ELF-1 (cell line): Measurements from ENCODE around the gene SYT6.
"Not testable (repeated sequence)": the region's sequence is repeated elsewhere in the genome, so short reads cannot be mapped to it uniquely, and the experiment has no call there.

Experiments used
- DNase-seq: peaks from one replicate; pipeline ENCODE4 v3.0.0-alpha.2; 2016; ENCODE audit warnings: low read depth, low spot score

Gene SYT6

DNA sequence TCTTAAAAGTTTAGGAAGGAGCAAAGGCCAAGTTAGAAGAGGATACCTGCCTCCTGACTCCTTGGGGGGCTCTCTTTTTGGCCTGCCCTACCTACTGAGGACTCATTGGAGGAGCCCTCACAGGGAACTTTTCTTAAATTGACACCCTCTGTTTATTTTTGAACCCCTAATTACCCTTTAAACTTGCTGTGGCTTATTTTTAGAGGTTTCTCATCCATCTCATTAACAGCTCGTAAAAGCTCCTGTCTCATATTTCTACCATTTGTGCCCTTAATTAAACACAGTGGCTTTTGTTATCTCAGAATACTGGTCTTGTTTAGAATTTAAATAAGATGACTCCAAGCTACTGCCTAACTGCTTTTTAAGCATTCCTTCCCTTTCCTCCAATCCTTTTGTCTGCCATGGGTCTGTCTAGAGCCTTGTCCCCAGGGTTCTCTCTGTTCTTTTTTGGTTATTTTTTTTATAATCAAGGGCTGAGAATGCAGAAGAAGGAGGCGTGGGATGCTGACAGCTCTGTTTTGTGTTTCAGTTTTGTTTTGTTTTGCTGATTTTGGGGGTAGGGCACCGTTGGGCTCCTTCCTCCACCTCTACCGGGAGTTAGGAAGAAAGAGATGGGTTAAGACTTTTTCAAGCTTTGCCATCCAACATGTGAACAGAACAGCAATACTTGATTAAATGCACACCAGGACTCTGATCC lies 78.0 kb downstream of the SYT6 start:
- peak; percentile 57 for DNase-seq

DNA sequence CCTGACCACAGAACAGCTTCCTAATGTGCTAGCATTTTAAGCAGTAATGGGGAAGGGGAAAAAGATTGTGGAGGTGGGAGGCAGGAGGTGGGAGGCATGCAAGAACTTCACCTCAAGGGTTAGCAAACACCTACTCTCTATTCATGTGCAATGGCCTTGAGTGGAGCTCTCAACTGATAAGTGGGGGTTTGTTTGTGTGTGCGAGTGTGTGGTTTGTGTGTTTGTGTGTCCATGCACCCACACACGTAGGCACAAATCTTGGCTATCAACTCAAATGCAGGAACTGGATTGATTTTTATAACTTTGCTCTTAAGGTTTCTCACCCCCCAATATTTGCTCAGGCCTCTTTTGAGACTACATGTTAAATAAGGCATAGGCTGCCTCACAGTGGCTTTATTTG lies 78.6 kb downstream of the SYT6 start:
- no peak for DNase-seq

DNA sequence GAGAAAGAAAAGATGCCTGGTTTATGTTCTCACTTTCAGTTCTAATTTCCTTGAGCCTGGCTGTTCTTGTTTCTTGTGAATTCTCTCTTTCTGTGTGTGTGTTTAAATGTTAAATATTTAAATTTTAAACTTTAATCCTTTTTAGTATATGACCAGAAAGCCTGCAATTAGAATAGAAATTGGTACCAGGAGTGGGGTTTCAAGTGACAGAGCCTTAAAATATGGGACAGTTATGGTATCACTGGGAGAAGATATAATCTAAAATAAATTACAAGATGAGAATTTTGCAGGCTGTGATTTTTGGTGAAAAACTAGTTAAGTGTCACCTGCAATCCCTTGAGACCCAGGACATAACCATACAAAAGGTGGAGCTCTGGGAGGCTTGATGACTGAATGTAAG lies 81.4 kb downstream of the SYT6 start:
- no peak for DNase-seq

DNA sequence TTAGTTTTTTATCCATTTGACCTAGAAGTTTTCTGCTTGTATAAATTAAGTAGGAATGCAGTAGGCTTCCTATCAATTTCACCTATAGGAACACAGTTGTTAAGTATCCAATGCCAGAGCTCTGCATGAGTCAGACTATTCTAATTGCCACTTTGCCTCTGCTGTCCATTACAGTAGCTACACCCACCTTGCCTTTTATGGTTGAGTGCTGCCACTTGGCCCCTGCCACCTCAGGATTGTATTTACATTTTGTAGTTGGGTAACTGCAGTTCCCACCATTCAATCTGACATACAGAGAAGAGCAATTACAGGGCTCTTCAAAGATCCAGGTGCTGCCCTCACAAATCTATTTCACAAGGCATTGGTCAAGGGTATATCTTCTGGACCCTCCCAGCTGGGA lies 83.9 kb downstream of the SYT6 start:
- DNase-seq = not testable (repeated sequence)

DNA sequence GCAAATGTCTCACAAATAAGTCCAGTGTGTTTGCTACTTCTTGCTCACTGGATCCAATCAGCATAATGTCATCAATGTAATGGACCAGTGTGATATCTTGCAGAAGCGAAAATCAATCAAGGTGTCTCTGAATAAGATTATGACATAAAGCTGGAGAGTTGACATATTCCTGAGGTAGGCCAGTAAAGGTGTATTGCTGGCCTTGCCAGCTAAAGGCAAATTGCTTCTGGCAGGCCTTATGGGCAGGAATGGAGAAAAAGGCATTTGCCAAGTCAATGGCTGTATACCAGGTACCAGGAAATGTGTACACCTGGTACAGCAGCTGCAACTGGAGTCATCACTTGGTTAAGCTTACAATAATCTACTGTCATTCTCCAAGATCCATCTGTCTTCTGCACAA lies 85.0 kb downstream of the SYT6 start:
- not testable (repeated sequence) for DNase-seq

DNA sequence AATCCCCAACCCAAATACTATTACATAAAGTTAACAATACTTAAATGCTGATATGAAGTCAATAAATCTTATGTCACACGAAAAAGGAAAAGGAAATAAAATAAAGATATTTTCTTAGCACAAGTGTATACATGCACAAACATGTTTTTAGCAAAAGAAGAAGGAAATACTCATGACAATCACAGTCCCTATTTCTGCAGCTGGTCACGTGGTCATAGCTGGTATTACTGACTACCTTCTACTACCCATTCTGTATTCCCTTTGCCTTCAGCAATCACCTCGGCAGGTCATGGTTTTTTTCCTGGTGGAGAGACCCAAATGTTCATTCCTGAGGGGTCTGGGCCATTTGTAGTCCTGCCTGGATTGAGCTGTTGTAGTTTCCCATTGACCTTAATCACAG lies 88.0 kb downstream of the SYT6 start:
- DNase-seq = not testable (repeated sequence)

DNA sequence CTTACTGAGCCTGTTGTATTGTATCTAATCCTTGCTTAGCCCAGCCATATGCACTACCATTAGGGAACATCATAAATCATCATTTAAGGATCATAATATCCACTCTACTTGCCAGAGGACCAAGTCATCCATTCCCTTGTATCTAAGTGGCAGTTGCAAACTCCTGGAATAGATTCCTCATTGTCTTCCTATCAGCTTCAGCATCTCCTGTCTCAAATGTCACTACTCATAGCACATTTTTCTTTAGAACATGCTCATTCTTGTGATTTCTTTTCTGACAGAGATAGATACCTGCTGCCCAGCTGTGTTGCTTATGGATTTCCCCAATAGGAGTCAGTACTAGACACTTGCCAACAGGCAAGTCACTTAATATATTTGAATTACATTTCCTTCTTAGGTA lies 90.1 kb downstream of the SYT6 start:
- DNase-seq = no peak

DNA sequence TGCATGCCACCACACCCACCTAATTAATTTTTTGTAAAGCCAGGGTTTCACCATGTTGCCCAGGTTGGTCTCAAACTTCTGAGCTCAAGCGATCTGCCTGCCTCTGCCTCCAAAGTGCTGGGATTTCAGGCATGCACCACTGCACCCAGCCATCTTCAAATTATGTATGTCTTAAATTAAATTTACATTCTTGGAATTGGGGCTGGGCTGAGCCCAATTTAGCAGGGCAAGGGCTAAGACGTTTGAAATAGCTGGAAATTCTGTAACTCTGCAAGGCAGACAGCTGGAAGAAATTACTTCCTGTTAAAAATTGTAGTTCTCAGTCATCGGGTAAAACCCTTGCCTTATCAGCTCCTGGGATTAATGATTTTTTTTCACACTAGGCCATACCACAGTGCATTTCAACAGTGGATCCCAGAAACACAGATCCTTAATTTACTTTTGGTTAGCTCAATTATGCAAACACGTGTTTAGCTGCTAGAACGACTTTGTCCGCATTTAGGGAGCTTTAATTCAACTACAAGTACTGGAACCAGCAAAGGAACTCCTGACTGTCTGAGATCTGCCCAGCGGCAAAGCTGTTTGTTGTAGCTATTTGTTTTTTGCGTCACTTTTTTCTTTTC lies 91.1 kb downstream of the SYT6 start:
- no peak for DNase-seq

DNA sequence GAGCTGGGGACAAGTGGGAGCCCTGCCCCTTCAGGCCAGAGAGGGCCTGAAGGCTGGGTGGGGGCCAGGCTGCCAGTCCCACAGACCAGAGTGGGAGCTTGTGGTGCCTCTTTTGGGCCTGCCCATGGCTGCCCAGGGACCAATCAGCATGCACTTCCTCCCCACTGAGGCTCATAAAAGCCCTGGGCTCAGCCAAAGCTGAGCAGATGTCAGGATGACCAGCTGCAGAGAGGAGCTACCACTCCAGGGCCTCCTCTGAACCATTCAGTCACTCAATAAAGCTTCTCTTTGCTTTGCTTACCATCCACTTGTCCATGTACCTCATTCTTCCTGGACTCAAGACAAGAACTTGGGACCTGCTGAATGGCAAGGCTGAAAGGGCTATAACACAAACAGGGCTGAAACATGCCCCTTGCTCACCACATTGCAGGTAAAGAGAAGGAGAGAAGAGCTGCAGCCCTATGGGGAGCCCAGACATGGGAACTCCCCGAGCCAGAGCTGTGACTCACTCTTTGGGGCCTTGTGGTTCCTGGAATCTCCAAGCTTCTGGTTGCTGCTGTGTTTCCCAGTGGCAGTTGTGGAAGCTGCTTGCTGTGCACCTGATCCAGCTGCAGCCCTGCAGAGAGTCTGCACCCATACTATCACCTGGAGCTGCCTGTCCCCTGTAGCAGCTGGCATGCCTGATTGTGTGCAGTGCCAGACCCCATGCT lies 92.4 kb downstream of the SYT6 start:
- DNase-seq = no peak

DNA sequence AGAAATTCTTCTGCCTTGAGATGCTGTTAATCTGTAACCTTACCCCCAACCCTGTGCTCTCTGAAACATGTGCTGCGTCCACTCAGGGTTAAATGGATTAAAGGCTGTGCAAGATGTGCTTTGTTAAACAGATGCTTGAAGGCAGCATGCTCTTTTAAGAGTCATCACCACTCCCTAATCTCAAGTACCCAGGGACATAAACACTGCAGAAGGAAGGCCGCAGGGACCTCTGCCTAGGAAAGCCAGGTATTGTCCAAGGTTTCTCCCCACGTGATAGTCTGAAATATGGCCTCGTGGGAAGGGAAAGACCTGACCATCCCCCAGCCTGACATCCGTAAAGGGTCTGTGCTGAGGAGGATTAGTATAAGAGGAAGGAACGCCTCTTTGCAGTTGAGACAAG lies 95.4 kb downstream of the SYT6 start:
- DNase-seq = not testable (repeated sequence)

DNA sequence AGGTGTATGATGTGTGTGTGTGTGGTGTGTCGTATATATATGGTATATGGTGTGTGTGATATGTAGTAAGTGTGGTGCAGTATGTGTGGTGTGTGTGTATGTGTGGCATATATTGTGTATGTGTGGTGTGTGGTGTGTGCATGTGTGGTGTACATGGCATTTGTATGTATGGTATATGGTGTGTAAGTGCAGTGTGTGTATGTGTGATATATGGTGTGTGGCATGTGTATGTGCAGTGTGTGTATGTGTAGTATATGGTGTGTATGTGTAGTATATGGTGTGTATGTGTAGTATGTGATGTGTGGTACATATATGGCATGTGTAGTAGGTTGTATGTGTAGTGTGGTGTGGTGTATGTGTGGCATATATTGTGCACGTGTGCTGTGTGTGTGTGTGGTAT lies 99.5 kb downstream of the SYT6 start:
- DNase-seq = no peak

DNA sequence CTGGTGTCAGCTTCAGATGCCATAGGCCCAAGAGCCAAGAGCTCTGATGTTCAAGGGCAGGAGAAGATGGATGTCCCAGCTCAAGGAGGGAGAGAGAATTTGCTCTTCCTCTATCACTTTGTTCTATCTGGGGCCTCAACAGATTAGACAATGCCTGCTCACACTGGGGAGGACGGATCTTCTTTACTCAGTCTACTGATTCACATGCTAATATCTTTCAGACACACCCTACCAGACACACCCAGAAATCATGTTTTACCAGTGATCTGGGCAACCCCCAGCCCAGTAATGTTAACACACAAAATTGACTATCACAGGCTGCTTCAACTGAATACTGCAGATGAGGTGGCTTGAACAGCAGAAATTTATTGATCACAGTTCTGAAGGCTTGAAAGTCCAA lies 105.4 kb downstream of the SYT6 start:
- no peak for DNase-seq

DNA sequence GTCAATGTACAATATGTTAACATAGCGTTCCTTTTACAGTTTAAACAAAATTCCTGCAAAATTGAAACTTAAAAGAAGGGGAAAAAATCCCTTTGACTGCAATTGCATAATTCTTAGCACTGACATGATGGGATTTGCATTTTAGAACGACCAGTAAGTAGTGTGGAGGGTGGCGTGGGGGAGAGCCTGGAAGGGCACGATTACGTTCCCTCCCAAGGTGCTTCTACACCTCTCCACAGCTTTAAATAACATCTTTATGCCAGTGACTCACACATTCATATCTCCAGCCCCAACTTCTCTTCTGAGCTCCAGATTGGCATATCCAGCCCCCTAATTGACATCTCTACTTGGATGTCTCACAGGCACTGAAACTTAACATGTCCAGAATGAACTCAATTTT lies 110.1 kb downstream of the SYT6 start:
- DNase-seq = no peak

DNA sequence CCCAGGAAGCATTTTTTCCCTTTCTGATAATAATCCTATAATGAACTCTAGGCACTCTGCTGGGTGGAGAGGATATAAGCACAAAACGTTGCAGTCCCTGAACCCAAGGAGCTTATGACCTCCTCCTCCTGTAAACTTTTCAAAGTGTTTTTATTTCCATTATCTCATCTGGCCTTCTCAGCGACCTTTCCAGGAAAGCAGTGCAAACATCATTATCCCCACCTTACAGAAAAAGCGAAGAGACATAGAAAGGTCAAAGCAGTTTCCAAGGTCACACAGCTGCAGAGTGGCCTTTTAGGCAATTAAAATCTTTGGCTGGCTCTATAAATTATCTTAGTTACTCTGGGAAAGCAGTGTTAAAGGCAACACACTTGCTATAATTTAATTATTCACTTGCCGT lies 110.6 kb downstream of the SYT6 start:
- no peak for DNase-seq

DNA sequence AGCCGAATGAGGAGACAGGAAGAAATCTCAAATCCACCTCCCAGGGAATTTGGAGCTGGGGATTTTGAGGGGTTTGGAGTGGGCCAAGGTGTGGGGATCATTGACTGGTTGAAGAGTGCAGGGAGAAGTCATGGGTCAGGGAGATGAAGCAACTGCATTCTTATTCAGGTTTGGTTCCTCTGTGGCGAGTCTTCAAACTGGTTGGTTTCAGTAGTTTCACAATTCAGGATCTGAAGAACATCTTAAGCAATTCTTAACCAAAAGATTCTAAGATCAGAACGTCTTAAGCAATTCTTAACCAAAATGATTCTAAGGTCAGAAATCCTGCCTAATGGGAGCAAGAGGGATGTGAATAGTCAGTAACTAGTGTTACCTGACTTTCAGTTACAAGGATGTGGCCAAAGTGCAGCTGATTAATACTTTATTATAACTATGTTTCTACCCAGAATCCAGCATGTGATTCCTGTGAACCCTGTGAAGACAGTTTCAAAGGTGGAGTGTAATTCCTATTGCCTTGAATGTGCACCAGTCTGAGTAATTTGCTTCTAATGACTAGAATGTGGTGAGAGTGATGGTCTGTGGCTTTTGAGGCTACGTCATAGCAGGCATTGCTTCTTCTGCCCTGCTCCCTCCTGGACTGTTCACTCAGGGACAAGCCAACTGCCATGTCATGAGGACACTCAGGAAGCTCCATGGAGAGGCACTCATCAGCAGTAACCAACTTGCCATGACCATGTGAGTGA lies 113.2 kb downstream of the SYT6 start:
- DNase-seq = no peak
